NCI-H146 (cell line): ENCODE results near the gene PWP1.

Experiments used
- DNase-seq: peaks from one replicate; lab custom pipeline; 2025; lab: John Stamatoyannopoulos, UW

Gene PWP1

DNA sequence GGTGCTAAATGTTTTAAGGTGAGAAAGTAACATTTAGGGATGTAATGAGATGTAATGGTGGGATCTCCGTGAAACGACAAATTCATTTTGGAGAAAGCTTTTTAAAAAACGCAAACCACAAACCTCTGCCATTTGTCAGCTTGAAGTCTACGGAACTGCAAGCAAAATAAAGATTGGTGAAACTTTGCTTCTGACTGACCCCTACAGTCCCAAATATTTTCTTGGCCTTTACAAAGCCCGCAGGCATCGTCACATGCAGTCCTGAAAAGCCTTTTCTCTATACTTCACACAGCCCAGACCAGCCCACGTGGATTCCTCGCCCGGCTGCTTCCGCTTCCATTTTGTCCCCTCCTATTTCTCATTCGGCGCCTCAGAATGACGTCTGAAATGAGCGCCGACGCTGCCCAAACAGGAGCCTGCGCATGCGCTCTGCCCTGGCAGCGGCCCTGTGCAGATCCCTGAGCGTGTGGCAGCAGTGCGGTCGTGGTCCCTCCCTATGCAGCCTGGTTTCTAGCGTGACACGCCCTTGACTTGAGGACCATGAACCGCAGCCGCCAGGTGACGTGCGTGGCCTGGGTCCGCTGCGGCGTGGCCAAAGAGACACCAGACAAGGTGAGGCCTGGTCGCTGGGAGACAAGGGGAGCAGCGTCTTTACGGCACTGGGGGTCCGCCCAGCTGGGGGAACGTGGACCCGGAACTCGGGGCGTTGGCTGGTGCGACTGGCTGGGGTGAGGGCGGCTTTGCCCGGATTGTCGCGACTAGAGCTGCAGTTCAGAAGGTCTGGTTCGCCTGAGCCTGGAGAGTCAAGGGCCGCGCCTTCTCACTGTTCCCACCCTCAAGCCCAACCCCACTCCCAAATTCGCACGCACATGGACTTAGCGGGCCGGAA is at the start of gene PWP1:
Gene PWP1 (plus strand): TSS at position 440 of the 889 bp plus-strand sequence. CDS start 101 bp downstream, at position 541.
- peak; percentile 96 for DNase-seq

DNA sequence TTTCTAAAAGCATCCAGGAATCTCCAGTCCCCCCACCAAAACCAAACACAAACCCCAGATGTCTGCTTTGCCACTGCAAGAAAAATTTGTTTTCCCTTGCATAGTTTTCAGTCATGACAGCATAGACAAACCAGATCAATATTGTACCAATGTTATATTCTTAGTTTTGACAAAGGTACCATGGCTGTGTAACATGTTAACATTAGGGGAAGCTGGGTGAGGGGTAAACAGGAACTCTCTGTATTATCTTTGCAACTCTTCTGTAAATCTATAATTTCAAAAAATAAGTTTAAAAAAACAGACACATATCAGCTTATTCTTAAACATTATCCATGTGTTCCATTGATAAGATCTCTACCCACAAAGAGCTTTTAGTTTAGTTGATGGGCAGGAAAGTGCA is 44.4 kb upstream of the PWP1 start:
- no peak for DNase-seq

DNA sequence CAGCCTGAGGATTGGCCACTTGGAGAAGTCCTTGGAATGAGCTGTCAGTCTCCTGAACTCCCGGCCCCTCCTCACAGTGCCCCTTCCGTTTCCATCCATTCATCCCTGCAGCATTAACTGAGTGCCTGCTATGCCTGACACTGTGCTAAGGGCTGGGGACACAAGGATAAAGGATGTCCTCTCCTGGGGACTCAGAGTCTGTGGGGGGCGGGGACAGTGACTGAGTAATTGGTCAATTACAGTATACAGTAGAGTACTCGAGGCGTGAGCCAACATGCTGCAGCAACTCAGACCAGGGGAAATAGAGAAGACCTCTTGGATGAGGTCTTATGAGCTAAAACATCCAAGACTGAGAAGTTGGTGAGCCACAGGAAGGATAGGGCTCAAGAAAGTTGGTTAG is 43.4 kb upstream of the PWP1 start:
- no peak for DNase-seq

DNA sequence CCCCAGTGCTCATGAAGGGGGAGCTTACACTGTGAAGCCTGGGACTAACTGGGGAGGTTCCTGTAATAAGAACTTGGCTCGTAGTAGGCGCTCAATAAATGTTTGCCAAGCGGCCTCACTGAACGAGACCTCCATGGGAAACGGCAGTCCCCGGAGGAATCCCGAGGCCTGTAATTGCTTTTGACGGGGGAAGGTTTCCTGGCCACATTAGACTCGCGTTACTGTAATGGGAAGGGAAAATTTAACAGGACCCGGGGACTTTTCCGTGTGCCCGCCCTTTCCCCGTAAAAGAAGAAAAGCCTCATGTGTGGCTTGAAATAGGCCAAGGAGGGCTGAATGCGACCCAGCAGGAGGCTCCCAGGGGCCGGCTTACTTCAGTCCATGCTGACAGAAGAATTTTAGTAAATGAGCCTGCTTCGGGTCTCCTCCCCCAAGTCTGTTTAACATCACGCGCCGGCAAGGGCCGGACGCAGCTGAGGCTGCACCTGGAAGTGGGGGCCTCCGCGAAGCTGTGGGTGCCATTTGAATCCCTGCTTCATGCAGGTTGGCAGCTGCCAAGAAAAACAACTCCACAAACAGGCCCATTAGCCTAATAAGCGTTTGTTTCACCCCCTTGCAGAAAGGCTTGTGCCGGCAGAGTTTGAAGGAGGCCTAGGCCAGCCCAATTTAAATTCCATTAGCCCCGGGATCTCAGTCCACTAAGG is 39.8 kb upstream of the PWP1 start:
- no peak for DNase-seq

DNA sequence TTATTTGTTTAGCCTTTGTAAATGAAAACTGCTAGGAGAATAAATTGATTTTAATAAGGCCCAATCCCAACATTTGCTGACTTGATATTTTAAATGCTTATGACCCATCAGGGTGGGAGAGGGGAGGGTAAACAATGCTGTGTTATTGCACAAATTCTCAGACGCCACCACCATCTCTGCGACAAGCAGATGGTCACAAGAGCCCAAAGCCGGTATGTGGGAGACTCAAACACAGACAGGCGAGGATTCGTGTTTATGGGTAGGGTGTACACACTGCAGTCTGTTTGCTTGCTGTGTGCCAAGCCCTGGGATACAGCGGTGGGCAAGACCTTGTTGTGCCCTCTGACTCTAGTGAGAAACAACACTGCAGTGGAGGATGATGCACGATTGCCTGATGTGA is 39.2 kb upstream of the PWP1 start:
- DNase-seq, result no peak

DNA sequence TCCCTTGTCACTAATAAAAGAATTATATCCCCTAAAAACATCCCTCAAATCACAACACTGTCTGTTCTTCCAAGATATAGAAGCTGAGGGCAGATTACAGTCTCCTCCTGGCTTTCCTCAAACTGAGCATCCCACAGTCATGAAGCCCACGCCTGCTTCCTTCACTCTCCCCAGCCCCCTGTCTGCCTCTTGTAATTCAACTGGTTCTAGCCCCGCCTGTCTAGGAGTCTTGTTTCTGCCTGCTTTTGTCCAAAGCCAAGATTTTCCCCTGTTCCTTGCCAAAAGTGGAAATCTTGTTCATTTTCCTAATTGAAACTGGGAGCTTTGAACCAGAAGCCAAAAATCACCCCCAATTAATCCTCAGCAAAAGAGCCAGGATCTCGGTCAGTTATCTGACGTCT is 35.9 kb upstream of the PWP1 start:
- no peak for DNase-seq

DNA sequence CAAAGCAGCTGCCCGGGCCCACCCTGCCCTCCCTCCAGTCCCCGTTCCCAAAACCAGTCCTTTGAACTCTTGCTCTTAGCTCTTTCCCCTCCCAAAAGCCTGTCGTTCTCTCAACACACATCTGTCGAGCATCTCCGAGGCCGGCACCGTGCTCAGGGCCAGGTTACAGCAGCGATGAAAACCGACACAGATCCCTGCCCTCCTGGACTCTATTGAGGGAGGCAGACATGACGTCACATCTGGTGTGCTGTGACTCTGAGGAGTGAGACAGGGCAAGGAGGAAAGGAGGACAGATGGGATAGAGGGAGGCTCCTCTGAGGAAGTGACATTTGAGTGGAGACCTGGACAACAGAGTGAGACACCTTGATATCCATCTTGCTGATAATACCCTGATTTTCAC is 34.6 kb upstream of the PWP1 start:
- DNase-seq, result no peak

DNA sequence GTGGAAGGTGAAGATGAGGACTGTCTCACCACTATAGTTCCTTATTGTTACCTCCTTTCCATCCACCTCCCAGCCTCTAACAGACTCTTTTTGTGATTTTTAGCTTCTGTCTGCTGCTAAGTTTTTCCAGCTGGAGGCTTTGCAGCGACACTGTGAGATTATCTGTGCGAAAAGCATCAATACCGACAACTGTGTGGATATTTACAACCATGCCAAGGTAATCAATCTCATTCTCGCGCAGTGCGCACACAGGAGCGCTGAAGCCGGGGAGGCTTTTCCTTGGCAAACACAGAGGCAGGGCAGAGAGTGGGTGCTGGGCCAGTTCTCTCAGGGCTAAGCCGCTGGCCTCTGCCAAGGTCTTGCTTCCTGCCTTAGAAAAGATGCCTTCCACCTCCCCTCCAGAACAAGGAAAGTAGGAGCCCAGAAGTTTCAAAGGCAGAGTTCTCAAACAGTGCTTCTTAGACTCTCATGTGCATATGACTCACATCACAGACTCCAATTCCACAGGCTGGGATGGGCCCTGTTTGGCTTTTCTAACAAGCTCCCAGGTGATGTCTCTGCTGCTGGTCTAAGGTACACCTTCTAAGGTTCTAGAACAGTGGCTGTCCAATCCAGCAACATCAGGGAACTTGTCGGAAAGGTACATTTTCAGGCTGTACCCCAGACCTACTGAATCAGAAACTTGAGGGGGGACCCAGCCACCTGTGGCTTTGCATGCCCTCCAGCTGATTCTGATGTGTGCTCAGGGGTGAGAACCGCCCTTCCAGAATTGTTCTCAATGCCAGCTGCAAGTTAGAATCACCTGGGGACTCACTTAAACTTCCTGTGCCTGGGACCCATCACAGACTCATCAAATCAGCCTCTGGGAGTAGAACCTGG is 33.8 kb upstream of the PWP1 start:
- DNase-seq, result no peak

DNA sequence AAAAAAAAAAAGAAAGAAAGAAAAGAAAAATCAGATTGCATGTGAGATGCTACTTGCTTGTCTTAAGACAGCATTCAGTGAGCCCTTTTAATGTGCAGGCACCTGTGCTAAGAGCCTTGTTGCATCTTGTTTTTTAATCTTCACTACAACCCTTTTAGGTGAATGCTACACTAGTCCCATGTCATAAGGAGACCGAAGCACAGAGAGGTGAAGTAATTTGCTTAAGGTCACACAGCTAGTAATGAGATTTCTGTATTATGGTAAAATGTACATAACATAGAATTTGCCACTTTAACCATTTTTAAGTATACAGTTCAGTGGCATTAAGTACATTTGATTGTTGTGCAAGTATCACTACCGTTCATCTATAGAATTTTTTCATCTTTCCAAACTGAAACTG is 32.1 kb upstream of the PWP1 start:
- DNase-seq, result no peak

DNA sequence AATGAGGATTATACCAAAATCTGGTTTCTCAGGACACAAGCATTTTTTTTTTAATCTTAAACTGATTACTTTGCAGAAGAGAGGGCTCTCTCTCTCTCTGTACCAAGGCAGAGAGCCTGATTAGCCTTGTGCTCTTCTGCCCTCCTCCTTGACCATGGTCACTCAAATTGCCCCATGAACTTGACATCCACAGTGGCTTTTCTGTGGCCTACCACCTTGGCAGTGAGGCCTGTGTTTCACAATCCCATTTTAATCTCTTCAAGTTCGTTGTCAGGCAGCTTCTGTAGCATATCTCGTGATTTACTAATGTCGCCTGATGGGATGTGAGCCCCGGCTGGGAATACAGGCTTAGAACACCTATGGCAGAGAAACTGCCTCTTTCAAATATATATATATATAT is 30.7 kb upstream of the PWP1 start:
- no peak for DNase-seq

DNA sequence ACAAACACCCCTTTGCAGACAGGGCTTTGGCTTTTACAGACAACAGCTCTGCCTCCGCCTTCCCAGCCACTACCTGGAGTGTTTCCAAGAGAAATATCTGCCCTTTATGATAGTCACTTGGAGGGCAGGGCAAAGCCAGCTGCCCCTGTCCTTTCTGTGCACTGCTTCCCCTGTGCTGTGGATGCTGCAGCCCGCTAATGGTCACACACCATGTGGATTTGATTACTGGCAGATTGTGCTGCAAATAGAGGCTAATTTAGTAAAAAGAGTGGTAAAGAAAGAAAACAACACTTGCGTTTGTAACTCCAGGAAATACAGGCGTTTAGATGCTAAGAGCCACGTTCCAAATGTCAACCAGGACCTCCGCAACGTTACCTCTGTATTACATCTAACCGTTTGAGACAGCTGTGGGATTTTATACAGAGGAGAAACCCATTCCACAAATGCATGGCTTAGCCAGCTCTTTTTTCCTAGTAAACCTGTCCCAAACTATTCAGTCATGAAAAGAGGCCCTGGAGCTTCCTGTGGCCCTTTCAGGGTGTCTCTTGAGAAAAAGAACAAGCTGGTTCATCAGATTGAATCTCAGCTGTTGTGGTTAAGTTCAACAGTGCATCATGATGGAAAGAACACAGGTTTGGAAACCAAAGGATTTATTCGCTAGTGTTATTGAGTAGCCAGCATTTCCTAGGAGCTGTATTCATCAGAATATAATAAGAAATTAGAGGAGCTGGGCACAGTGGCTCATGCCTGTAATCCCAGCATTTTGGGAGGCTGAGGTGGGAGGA is 30.1 kb upstream of the PWP1 start:
- no peak for DNase-seq

DNA sequence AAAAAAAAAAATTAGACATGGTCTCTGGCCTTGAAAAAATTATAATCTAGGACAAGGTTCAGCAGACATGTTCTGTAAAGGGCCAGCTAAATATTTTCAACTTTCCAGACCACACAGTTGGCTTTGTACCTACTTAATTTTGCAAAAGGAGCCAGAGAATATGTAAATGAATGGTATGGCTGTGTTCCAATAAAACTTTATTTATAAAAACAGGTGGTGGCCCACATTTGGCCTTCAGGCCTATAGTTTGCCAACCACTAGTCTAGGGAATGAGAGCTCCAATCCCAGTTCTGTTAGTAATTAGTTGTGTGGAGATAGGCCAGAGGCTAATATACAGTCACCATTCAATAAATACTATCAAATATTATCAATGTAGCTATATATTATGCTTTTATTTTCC is 29.3 kb upstream of the PWP1 start:
- DNase-seq, result no peak

DNA sequence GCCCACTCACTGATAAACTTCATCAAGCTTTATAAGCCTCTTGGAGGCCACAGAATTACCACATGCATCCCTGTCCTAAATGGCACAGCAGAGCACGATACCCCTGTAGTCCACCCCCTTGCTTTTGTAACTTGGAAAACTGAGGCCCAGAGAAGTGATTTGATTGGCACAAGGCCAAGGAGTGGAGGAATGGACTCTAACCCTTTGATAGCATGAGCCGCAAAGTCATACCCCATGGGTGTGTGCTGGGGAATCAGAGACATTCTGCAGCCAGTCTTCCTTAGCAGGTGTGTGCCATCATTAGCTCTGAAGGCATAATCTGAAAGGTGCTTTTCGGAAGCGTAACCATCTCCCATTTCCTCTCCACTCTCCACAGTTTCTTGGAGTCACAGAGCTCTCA is 28.5 kb upstream of the PWP1 start:
- no peak for DNase-seq

DNA sequence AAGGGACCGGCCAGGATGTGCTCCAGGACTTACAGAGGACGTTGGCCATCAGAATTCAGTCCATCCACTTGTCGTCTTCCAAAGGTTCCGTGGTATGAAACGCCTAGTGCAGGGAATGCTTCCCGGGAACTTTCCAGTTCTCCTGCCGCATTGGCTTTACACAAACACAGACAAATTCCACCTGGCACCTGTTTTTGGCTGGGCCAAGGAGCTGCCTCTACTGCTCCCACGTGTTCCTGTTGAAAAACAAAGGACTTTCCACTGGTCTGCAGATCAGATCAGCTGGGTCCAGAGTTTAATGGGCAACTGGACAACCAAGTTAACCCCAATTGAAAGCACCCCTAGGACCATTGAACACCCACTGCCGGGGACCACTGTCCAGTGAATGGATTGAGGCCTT is 28.0 kb upstream of the PWP1 start:
- DNase-seq, result no peak

DNA sequence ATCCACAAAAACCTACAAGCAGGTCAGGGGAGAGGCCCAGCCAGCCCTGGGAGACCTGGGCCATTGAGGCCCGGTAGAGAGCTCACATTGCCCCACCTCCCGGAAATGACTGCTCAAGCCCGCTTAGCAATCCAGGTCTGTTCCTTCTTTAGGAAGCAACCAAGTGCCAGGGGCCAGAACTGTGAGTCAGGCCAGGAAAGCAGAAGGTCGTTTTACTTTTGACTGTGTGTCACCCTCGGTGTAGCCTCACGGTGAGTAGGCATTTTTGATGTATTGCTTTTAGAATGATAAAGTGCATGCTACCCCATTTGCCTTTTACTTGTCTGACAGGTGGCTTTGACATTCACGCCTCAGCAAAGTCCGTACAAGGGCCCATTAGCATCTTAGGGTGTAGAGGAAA is 25.4 kb upstream of the PWP1 start:
- no peak for DNase-seq

DNA sequence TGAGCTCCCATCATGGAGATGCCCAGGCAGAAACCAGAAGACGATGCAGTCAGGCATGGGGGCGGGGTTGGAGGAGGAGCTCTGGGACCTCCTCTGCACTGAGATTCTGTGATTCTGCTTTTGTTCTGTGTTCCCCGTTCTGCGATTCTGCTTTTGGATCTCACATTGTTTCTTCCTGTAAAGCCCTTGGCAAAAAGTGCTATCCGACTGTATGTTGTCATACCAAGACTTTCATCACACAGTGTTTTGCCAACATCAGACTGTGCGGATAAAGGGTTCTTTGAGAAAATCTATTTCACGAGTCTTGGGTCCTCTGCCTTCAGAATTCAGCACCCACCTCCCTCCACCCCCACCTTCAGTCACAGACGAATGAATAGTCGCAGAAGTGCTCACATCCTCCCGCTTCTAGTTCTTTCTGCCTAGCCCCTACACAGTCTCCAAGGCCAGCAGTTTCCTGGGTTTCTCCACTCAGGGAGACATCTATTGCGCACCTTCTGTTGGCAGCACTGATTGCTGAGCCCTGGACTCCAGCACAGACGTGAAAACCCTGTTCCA is 24.7 kb upstream of the PWP1 start:
- DNase-seq, result no peak

DNA sequence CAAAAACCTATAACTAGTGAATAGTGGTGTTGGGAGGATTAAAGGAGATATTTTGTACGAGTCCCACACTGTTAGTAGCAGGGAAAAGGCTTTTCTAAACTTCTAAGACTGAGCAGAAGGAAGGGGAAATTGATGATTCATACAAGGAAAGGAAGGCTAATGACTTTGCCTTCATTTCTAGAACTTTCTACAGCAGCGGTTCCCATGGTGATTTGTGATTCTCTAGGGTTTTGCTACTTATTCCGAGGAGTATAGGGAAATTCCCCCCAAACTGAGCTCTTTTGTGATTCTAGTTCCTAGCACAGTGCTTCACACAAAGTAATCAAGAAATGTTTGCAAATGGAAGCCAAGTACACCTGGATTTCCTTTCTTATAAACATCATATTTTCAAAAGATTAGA is 23.8 kb upstream of the PWP1 start:
- no peak for DNase-seq

DNA sequence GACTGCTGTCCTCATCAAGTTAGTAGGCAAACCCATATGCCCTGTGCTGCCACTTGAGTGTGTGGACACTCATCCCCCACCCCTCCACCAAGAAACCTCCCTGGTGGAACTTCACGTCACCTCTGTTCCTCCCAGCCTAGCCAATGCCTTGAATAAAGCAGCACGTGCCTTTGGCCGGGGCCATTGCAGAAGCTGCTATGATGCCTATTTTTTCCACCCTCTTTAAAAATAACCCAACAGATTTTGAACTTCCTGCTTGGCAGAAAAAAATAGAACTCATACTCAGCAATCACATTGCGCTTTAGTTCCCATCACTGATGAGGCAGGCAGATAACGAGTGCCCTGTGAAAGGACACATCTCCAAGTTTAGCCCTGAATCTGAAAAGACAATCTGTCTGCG is 23.1 kb upstream of the PWP1 start:
- no peak for DNase-seq

DNA sequence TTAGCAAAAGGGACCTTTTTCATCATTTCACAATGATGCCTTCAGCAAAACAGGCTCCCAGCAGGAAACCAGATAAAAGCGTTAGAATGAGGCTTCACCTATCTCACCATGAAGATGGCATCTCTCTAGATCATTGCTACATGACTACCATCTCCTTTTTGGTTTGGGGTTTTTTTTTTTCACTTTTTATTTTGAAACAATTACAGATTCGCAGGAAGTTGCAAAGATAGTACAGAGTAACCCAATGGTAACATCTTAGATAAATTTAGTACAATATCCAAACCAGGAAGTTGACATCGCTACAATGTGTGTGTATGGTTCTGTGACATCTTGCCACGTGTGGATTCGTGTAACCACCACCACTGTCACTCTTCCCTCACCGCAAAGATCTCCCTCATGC is 22.3 kb upstream of the PWP1 start:
- DNase-seq, result no peak

DNA sequence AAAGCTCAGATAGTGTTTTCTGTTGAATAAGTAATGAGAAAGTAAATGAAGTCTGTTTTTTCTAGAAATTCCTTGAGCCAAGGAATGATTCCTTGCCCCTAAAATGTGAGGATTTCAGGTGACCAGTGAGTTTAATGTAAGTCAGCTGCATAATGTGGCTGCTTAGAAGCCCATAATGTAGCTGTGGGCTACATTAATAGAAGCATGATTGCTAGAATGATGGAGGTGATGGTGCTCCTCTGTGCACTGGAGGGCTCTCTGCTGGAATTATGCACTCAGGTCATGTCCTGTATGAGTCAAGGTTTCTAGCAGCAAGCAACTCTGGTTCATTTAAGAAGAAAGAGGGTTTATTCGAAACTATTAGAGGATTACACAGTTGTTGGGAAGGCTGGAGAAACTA is 19.6 kb upstream of the PWP1 start:
- no peak for DNase-seq

DNA sequence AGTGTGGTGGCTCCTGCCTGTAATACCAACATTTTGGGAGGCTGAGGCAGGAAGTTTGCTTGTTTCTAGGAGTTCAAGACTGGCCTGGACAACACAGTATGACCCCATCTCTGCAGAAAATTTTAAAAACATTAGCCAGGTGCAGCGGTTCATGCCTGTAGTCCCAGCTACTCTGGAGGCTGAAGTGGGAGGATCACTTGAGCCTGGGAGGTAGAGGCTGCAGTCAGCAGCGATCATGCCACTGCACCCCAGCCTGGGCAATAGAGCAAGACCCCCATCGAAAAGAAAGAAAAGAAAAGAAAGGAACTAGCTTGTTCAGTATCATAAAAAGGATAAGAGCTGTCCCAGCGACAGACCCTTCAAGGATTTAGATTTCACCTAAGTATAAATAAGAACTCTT is 18.1 kb upstream of the PWP1 start:
- no peak for DNase-seq
